Stimulated activated CD4-positive, alpha-beta T cell treated with anti-CD3 and anti-CD28 coated beads, Interleukin-15, amount 100 ng/mL, for 1 hour (primary cell): Measurements from ENCODE around the gene GRAMD2B.

Experiments
- DNase-seq, 2 donors: peaks; one replicate each; pipeline ENCODE4 v3.0.0-alpha.2; 2020; ENCODE audit warnings: low read depth in 1 of 2, low spot score in 1 of 2

GRAMD2B gene

GRCh38 chr5:126535856-126536545 is 112.8 kb downstream of the GRAMD2B start:
- no peak for DNase-seq

- DNase-seq = no peak
Measured at GRCh38 chr5:126536874-126537273, 113.7 kb downstream of the GRAMD2B start.

- no peak for DNase-seq
Measured at GRCh38 chr5:126538579-126538978, 115.4 kb downstream of the GRAMD2B start.

GRCh38 chr5:126540631-126541030 is 117.4 kb downstream of the GRAMD2B start:
- DNase-seq = no peak

GRCh38 chr5:126542441-126542840 is 119.2 kb downstream of the GRAMD2B start:
- no peak for DNase-seq

GRCh38 chr5:126543009-126543408 is 119.8 kb downstream of the GRAMD2B start:
- DNase-seq = no peak

- DNase-seq = no peak
Measured at GRCh38 chr5:126543660-126544059, 120.5 kb downstream of the GRAMD2B start.
